ENCODE data around the gene TXNDC11.

Gene TXNDC11

GRCh38 chr16:11633113-11633512, 109.5 kb downstream of the TXNDC11 start:
- DNase-seq (ENCODE audit: low read depth in 1 of 2, low spot score in 1 of 2), result no peak

- no peak for DNase-seq (ENCODE audit: low read depth in 1 of 2, low spot score in 1 of 2)
Observed at GRCh38 chr16:11632455-11632939, 110.2 kb downstream of the TXNDC11 start.

DNA sequence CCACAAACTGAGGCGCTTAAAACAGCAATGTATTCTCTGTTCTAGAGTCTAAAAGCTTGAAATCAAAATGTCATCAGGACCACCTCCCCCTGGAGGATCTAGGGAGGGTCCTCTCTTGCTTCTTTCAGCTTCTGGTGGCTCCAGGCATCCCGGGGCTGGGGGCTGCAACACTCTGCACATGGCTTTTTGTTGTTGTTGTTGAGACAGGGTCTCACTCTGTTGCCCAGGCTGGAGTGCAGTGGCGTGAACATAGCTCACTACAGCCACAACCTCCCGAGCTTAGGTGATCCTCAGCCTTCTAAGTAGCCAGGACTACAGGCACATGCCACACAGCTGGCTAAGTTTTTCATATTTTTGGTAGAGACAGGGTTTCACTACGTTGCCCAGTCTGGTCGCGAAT, 111.4 kb downstream of the TXNDC11 start:
- DNase-seq (ENCODE audit: low read depth in 1 of 2, low spot score in 1 of 2), result no peak

DNA sequence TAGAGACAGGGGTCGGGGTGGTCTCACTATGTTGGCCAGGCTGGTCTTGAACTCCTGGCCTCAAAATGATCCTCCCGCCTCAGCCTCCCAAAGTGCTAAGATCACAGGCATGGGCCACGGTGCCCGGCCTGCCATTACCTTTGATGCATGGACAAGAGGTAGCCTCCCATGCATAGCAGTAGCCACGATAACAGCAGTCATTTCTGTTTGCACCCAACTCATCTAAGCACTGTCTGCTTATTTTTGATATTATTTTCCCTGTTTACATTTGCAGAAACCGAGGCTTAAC, 111.9 kb downstream of the TXNDC11 start:
- no peak for DNase-seq (ENCODE audit: low read depth in 1 of 2, low spot score in 1 of 2)

DNA sequence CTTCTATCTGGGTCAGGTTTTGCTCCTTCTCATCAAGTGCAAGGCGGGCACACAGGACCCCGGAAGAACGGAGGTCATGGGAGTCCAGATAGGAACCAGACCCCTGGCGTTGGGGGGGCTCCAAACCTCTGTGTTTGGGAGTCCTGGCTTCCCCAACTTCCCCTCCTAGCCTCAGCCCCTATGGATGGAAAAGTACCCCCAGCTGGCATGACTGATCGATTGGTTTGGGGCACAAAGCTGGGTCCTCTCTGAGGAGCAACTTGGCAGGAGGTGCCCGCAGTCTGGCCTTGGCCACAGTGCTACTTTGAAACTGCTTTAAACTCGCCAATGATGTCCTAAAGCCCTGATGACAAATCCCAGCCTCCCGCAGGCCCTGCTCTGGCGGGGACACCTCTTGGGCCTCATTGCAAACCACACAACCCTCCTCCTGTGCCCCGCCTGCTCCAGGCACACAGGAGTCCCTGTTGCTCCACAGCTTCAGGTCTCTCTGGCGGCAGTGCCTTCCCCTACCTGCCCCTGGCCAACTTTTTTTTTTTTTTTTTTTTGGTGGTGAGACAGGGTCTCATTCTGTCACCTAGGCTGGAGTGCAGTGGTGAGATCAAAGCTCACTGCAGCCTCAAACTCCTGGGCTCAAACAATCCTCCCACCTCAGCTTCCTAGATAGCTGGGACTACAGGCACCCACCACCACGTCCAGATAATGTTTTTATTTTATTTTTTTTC, 112.5 kb downstream of the TXNDC11 start:
- no peak for DNase-seq (ENCODE audit: low read depth in 1 of 2, low spot score in 1 of 2)
